Measurements from ENCODE around the gene CNTNAP5.

GRCh38 chr2:124018890-124019289, 6.2 kb upstream of the CNTNAP5 start:
- TF ChIP-seq CTCF (IDR thresholded peaks at IDR 0.05) (no peak), EZH2 (IDR thresholded peaks at IDR 0.05; ENCODE audit: borderline replicate concordance, insufficient read depth, low read depth, low read length, poor library complexity, severe bottlenecking) (no peak)
